HG03469 (cell line): ENCODE measurements around the gene LCTL.
A peak's percentile ranks its signal among the peaks of the same experiment; 100 is the strongest.

Source experiments
- ATAC-seq: cut with Tn5 transposase; IDR thresholded peaks from one replicate; pipeline ENCODE4 v1.9.1; 2021; ENCODE audit warnings: mild to moderate bottlenecking, moderate library complexity, moderate number of reproducible peaks; ENCODE audit not compliant: unreplicated experiment

Gene LCTL

GRCh38 chr15:66566963-66567531 lies 1.2 kb upstream of the LCTL start:
- ATAC-seq, result no peak

GRCh38 chr15:66565141-66565641 lies 607 bp downstream of the LCTL start:
- no peak for ATAC-seq

GRCh38 chr15:66564136-66565041 lies 1.4 kb downstream of the LCTL start:
- ATAC-seq, result no peak

- ATAC-seq, result no peak
Observed at GRCh38 chr15:66563566-66564110, 2.2 kb downstream of the LCTL start.

- no peak for ATAC-seq
Observed at GRCh38 chr15:66563126-66563525, 2.7 kb downstream of the LCTL start.

- no peak for ATAC-seq
Observed at GRCh38 chr15:66560856-66561525, 4.8 kb downstream of the LCTL start.

GRCh38 chr15:66558271-66558670 lies 7.5 kb downstream of the LCTL start:
- no peak for ATAC-seq

GRCh38 chr15:66555685-66556084 lies 10.1 kb downstream of the LCTL start:
- no peak for ATAC-seq

GRCh38 chr15:66545255-66545654 lies 20.5 kb downstream of the LCTL start:
- no peak for ATAC-seq

- ATAC-seq, result no peak
Observed at GRCh38 chr15:66542896-66543295, 22.9 kb downstream of the LCTL start.

- no peak for ATAC-seq
Observed at GRCh38 chr15:66535056-66535455, 30.7 kb downstream of the LCTL start.

- ATAC-seq, result no peak
Observed at GRCh38 chr15:66524838-66525237, 41.0 kb downstream of the LCTL start.

- no peak for ATAC-seq
Observed at GRCh38 chr15:66523926-66524325, 41.9 kb downstream of the LCTL start.

GRCh38 chr15:66515901-66516322 lies 49.9 kb downstream of the LCTL start:
- ATAC-seq, result no peak

GRCh38 chr15:66514586-66514985 lies 51.2 kb downstream of the LCTL start:
- ATAC-seq, result no peak

GRCh38 chr15:66508293-66508883 lies 57.4 kb downstream of the LCTL start:
- no peak for ATAC-seq

GRCh38 chr15:66505818-66506217 lies 60.0 kb downstream of the LCTL start:
- no peak for ATAC-seq

GRCh38 chr15:66505430-66505811 lies 60.4 kb downstream of the LCTL start:
- peak; percentile 14 for ATAC-seq

- ATAC-seq, result peak; percentile 49
Observed at GRCh38 chr15:66504563-66505429, 61.0 kb downstream of the LCTL start, which contains the start of the genes RPL4 and ZWILCH. TSS of gene RPL4 (minus strand) at chr15:66504855. CDS start at chr15:66504790, 65 bp downstream. TSS of gene ZWILCH (plus strand) at chr15:66505326. CDS start at chr15:66505339, 13 bp downstream.
